Measurements from ENCODE around the gene SNRPA.
"Not testable (repeated sequence)": the region's sequence is repeated elsewhere in the genome, so short reads cannot be mapped to it uniquely, and the experiment has no call there.

The SNRPA gene

DNA sequence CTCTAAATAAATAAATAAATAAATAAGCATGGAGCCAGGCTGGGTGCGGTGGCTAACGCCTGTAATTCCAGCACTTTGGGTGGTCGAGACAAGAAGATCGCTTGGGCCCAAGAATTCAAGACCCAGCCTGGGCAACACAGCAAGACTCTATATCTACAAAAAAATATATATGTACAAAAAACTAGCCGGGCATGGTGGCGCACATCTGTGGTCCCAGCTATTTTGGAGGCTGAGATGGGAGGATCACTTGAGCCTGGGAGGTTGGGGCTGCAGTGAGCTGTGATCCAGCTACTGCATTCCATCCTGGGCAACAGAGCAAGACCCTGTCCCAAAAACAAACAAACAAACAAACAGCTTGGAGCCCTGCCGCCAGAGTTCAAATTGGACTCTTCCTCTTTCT, 3.5 kb upstream of the SNRPA start:
- DNase-seq = no peak

DNA sequence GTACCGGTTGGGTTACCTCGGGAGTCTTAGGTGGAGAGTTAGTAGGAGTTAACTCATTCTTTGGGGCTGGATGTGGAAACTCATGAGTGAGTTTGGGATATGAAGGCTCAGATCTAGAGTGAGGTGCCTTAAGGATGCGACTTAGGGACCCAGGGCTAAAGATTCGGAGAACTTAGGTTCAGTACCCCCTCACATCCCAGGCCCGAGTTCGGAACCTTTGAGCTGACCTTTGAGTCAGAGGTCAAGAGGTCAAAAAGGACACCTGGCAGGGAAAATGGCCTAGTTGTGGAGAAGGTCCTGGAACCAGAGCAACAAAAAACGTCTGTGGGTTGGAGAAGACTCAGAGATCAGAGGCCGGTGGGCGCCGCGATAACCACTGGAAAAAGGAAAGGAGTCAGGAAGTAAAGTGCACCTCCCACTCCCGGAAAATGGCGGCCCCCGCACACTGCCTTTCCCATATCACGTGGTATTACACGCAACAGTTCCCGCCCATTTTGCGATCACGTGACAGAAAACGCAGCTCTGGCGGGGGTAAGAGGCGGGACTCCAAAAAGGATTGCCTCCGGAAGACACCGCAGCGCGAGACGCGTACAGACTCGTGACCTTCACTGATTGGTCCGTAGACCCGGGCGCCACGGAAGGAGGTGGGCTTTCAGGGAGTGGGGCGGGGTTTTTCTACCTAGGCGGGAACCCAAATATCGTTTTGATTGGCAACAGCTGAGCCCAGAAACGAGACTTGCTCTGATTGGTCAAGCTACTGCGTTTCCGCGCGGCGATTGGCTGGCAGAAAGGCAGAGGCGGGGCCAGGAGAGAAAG, 737 bp upstream of the SNRPA start, which contains the start of gene ACTMAP:
TSS of gene ACTMAP (minus strand) at position 420 of the 816 bp plus-strand sequence. CDS start 674 bp downstream, outside the sequence.
- DNase-seq = peak; percentile 100

DNA sequence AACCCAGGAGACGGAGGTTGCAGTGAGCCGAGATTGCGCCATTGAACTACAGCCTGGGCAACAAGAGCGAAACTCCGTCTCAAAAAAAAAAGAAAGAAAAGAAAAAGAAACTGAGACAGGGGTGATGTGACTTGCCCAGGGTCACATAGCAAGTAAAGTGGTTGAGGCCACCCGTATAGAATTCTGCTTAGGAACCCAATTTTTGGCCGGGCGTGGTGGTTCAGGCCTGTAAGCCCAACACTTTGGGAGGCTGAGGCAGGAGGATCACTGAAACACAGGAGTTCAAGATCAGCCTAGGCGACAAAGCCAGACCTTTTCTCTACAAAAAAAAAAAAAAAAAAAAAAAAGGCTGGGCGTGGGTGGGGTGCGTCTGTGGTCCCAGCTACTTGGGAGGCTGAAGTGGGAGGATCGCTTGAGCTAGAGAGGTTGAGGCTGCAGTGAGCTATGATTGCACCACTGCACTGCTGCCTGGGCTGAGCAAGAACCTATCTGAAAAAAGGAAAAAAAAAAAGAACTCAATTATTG, 1.3 kb downstream of the SNRPA start:
- DNase-seq = no peak

DNA sequence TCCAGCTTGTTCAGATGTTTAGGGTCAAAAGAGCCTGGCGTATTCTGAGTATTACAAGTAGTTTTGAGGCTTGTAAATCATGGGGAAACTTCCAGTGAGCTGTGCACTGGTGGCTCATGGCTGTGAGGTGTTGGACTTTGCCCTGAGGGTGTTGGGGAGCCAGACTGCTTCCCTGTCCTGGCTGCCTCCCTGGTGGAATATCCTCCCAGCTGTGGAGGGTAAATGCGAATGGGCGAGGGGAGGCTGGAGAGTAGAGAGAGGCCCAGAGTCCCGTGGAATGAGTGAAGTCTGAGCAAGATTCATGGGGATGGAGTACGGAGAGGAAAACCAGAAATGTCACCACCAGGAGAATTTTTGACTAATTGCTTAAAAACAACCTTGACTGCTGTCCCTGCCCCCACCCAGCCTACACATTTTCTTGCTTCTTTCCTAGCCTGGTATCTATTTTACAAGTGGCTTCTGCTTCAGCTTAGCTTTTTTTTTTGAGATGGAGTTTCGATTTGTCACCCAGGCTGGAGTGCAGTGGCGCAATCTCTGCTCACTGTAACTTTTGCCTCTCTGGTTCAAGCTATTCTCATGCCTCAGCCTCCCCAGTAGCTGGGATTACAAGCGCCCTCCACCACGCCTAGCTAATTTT, 3.7 kb downstream of the SNRPA start:
- DNase-seq = no peak

DNA sequence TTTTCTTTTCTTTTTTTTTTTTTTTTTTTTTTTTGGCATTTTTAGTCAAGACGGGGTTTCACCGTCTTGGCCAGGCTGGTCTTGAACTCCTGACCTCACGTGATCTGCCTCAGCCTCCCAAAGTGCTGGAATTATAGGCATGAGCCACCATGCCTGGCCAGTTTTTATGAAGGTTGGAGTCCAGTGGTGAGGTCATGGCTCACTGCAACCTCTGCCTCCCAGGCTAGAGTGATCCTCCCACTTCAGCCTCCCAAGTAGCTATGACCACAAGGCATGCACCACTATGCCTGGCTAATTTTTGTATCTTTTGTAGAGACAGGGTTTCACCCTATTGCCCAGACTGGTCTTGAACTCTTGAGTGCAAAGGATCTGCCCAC, 4.2 kb downstream of the SNRPA start:
- no peak for DNase-seq

DNA sequence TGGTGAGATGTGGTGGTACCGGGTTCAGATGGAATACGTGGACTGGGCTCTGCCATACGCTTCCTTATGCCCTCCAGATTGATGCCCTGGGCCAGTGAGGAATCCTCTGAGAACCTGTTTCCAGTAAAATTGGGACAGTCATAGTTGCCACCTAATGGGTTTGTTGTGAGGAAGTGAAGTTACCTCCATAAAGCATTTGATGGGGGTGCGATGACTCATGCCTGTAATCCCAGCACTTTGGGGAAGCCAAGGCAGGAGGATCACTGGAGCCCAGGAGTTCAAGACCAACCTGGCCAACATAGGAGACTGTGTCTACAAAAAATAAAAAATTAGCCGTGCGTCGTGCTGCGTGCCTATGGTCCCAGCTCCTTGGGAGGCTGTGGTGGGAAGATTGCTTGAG, 4.8 kb downstream of the SNRPA start:
- no peak for DNase-seq

DNA sequence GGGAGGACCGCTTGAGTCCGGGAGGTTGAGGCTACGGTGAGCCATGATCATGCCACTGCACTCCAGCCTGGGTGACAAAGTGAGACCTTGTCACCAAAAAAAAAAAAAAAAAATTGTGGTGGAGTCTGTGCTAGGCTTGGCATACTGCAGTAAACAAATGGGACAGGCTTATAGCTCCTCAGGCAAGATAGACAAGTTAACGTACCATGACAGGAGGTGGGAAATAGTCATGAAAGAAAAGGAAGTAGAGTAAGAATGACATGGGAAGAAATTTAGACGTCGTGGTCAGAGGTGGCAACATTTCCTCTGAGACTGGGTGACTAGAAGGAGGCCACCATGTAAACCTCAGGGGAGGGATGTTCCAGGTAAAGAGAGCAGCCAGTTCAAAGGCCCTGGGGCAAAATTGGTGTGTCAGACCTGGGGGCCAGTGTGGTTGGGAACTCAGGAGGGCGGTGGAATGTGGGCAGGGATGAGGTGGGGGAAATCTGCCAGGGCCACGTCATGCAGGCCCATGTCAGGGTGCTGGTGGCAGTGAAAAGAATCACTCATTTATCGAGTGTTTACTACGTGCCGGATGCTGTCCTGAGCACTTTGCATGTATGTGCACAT, 5.6 kb downstream of the SNRPA start:
- no peak for DNase-seq

GRCh38 chr19:40758491-40758890, 7.5 kb downstream of the SNRPA start:
- no peak for DNase-seq

DNA sequence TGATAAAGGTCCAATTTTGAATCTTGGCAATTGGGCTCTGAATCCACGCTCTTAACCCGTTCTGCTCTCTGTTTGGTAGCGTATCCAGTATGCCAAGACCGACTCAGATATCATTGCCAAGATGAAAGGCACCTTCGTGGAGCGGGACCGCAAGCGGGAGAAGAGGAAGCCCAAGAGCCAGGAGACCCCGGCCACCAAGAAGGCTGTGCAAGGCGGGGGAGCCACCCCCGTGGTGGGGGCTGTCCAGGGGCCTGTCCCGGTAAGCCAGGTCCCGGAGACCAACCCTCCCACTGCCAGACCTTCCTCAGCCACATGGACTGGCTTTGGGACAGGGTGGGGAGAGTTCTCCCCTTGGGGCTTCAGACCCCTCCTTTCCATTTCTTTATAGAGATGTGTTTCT, 8.3 kb downstream of the SNRPA start:
- DNase-seq = no peak

- DNase-seq = no peak
These were observed 11.9 kb downstream of the SNRPA start for GRCh38 chr19:40762754-40763470.

DNA sequence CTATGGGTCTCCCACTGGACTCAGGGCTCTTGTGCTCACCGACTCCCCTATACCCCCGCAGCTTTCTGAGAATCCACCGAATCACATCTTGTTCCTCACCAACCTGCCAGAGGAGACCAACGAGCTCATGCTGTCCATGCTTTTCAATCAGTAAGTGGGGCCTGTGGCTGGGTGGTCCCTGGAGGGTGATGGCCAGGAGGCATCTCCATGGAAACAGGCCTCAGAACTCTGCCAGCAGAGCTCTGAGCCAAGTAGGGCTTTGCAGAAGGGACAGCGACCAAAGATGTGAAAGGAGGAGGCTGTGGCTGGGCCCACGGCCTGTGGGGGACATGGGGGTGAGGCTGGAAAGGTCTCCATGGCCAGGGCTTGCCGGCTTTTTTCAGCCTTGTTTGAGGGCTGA, 12.5 kb downstream of the SNRPA start:
- DNase-seq = no peak

- no peak for DNase-seq
These were observed 13.0 kb downstream of the SNRPA start for GRCh38 chr19:40763963-40764362.

DNA sequence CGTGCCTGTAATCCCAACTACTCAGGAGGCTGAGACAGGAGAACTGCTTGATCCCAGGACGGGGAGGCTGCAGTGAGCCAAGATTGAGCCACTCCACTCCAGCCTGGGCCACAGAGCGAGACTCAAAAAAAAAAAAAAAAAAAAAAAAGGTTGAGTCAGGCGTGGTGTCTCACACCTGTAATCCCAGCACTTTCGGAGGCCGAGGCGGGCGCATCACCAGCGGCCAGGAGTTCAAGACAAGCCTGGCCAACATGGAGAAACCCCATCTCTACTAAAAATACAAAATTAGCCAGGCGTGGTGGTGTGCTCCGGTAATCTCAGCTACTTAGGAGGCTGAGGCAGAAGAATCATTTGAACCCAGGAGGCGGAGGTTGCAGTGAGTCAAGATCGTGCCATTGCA, 15.4 kb downstream of the SNRPA start:
- not testable (repeated sequence) for DNase-seq

DNA sequence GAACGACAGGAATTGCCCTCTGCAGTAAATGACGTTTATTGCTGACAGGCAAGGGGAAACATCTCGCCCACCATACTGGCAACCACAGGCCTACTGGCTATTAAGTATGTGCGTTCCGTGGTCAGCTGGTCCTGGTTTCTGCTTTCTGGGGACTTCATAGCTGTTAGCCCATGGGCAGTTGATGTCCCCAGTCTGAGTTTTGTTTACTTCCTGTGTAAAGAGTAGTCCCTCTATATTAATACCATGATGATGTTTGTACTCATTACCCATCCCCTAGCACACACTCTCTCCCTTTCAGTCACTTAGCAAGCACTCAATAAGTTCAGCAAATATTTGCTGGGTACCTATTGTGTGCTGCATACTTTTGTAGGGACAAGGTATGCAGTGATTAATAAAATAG, 17.9 kb downstream of the SNRPA start:
- DNase-seq = no peak

GRCh38 chr19:40771101-40771862, 20.3 kb downstream of the SNRPA start:
- peak; percentile 38 to 48 for DNase-seq

GRCh38 chr19:40774916-40775631, 24.1 kb downstream of the SNRPA start, which contains the start of gene MIA:
Gene MIA, plus strand, starts transcription at chr19:40775521. Its CDS starts 22 bp downstream, at chr19:40775543.
- DNase-seq = no peak

DNA sequence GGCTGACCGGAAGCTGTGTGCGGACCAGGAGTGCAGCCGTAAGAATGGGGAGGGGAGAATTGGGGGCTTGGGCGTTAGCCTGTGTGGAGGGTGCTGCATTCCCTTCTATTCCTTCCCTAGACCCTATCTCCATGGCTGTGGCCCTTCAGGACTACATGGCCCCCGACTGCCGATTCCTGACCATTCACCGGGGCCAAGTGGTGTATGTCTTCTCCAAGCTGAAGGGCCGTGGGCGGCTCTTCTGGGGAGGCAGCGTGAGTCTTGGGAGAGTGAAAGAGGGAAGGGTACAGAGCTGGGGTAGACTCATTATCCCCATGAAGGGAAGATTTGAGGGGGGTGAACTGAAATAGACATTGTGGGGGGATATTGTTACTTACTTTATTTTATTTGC, 24.6 kb downstream of the SNRPA start:
- no peak for DNase-seq

GRCh38 chr19:40776364-40776763, 25.4 kb downstream of the SNRPA start:
- DNase-seq = no peak

- DNase-seq = peak; percentile 97 to 98
These were observed 26.1 kb downstream of the SNRPA start for GRCh38 chr19:40776932-40777644.

- DNase-seq = no peak
These were observed 26.6 kb downstream of the SNRPA start for GRCh38 chr19:40777645-40777936.

Data from SHP77 (cell line).